K562 (cell line): Measurements from ENCODE around the gene COL16A1. TPM values are rescaled to one million over a fixed set of nuclear protein-coding genes. Genes with fewer than 3 reads are reported as not detected.

ENCODE experiments used
- AFF4 ChIP-seq: sonication (generic); formaldehyde crosslinking; IDR thresholded peaks from 2 replicates; pipeline ENCODE4 v1.8.0; 2023; ENCODE audit warnings: mild to moderate bottlenecking, missing genetic modification reagents
- ASH1L ChIP-seq: fragments of 450-650 bp; IDR thresholded peaks from 2 replicates; pipeline ENCODE4 v1.6.1; 2018; ENCODE audit warnings: borderline replicate concordance, mild to moderate bottlenecking, low read depth; ENCODE audit not compliant: partially characterized antibody
- CTBP1 ChIP-seq: fragments of 450-650 bp; IDR thresholded peaks from 2 replicates; pipeline ENCODE4 v1.6.1; 2016; ENCODE audit warnings: borderline replicate concordance
- KAT7 ChIP-seq: sonication (generic); formaldehyde crosslinking; IDR thresholded peaks from 2 replicates; pipeline ENCODE4 v1.8.0; 2022; ENCODE audit warnings: missing genetic modification reagents, mild to moderate bottlenecking, borderline replicate concordance
- MTA3 ChIP-seq: fragments of 450-650 bp; formaldehyde crosslinking; IDR thresholded peaks from 2 replicates; pipeline ENCODE4 v1.6.1; 2017; ENCODE audit warnings: mild to moderate bottlenecking, borderline replicate concordance
- RBM39 ChIP-seq: fragments of 200-400 bp; formaldehyde crosslinking; optimal IDR thresholded peaks from 2 replicates; pipeline ENCODE3; 2018; ENCODE audit warnings: low read depth, low read length
- RFX7 ChIP-seq: fragments of 250-450 bp; sonication (Bioruptor Pico); IDR thresholded peaks from 2 replicates; pipeline ENCODE4 v1.5.1; 2021; ENCODE audit warnings: mild to moderate bottlenecking
- STAT6 ChIP-seq: sonication (generic); formaldehyde crosslinking; IDR thresholded peaks from 2 replicates; pipeline ENCODE4 v1.8.1; 2023; ENCODE audit warnings: mild to moderate bottlenecking, missing genetic modification reagents
- TFAP4 ChIP-seq: sonication (generic); formaldehyde crosslinking; IDR thresholded peaks from 2 replicates; pipeline ENCODE4 v1.8.0; 2022; ENCODE audit warnings: missing genetic modification reagents, mild to moderate bottlenecking, moderate library complexity, borderline replicate concordance
- UBTF ChIP-seq, 2 experiments: IDR thresholded peaks; 2 replicates each; pipeline ENCODE4 v1.6.1; 2012; ENCODE audit warnings: improper control_type of control experiment in 2 of 2, low read depth in 2 of 2, low read length in 2 of 2, borderline replicate concordance in 1 of 2
- ZNF217 ChIP-seq: sonication (generic); formaldehyde crosslinking; IDR thresholded peaks from 2 replicates; pipeline ENCODE4 v1.8.0; 2022; ENCODE audit warnings: mild to moderate bottlenecking, missing genetic modification reagents
- ZNF277 ChIP-seq: fragments of 250-450 bp; sonication (Bioruptor Pico); IDR thresholded peaks from 2 replicates; pipeline ENCODE4 v1.8.0; 2022; ENCODE audit warnings: inconsistent platforms, mild to moderate bottlenecking, moderate library complexity, borderline replicate concordance
- ZNF695 ChIP-seq: fragments of 450-650 bp; formaldehyde crosslinking; IDR thresholded peaks from 2 replicates; pipeline ENCODE4 v1.4.0; 2020; ENCODE audit warnings: mild to moderate bottlenecking, moderate library complexity
- polyA plus RNA-seq, 8 experiments: library from polyadenylated mRNA; depleted of rRNA in 4 of 8; stranded (reverse) in 5 of 8; unstranded in 3 of 8; fragments of >200 nt; fragmentation: Nextera tagmentation in 2 of 8; fragmentation: Illumina TruSeq in 1 of 8; extraction: Ambion mirVana in 2 of 8; extraction: Trizol in 1 of 8; gene quantifications; 2 replicates each; pipeline versions ENCODE4 v1.2.1 to v1.2.3, GENCODE V29; 2011 to 2014; ENCODE audit warnings: inconsistent platforms in 1 of 8, missing spikeins in 1 of 8
- total RNA-seq, 7 experiments: library from RNA; depleted of rRNA in 6 of 7; stranded (reverse); fragments of >200 nt in 6 of 7; fragmentation: Illumina TruSeq in 2 of 7; extraction: Trizol in 2 of 7; gene quantifications; 2 replicates each; pipeline versions ENCODE4 v1.2.1 to v1.2.3, GENCODE V29; 2011 to 2021; ENCODE audit warnings: low replicate concordance in 1 of 7

COL16A1 gene
- total and polyA plus RNA-seq, 9 of the 15 experiments (the other 6 are each of a cell fraction or from before 2014, with no cell fraction given) = 0.11 to 0.60 (median 0.11) TPM; not detected in 6

- TF ChIP-seq KAT7 (CRISPR knock-in tag) (no peak), AFF4 (CRISPR knock-in tag) (no peak), CTBP1 (peak; percentile 68; the same call in 1 of the 2 replicates), TFAP4 (peak; percentile 80), ZNF217 (CRISPR knock-in tag) (no peak), RBM39 (no peak), STAT6 (CRISPR knock-in tag) (peak; percentile 39; the same call in 1 of the 2 replicates), ZNF277 (CRISPR knock-in tag) (no peak), UBTF (IDR thresholded peaks at IDR 0.05; ENCODE audit: borderline replicate concordance in 1 of 2, low read depth in 2 of 2, low read length in 2 of 2) (no peak), ASH1L (peak; percentile 59), RFX7 (CRISPR knock-in tag) (0 out of 2 replicates have a peak, but pooled peaks have one; percentile 44), ZNF695 (peak; percentile 52; the same call in 1 of the 2 replicates), MTA3 (peak; percentile 96)
Observed at GRCh38 chr1:31644560-31645273, 59.1 kb downstream of the COL16A1 start, which contains the start of gene PEF1 (continued).
